SK-N-SH treated with all-trans-retinoic acid at 6 μM for 48 hours (cell line): Measurements from ENCODE around the gene ITGB7.

Experiments
- CREB5 ChIP-seq: fragments of 250-450 bp; sonication (Bioruptor Pico); IDR thresholded peaks from 2 replicates; pipeline ENCODE4 v1.5.1; 2020; ENCODE audit warnings: low read depth, mild to moderate bottlenecking, moderate library complexity
- CSRNP3 ChIP-seq: fragments of 250-450 bp; sonication (Bioruptor Pico); IDR thresholded peaks from 2 replicates; pipeline ENCODE4 v1.5.1; 2021; ENCODE audit warnings: mild to moderate bottlenecking, moderate library complexity
- PATZ1 ChIP-seq: fragments of 250-450 bp; sonication (Bioruptor Pico); IDR thresholded peaks from 2 replicates; pipeline ENCODE4 v1.8.0; 2020; ENCODE audit warnings: mild to moderate bottlenecking, moderate library complexity, borderline replicate concordance
- POU6F1 ChIP-seq: fragments of 250-450 bp; sonication (Bioruptor Pico); IDR thresholded peaks from 2 replicates; pipeline ENCODE4 v1.8.0; 2021; ENCODE audit warnings: low read depth, mild to moderate bottlenecking, moderate library complexity, borderline replicate concordance
- PPARA ChIP-seq: fragments of 250-450 bp; sonication (Bioruptor Pico); IDR thresholded peaks from 2 replicates; pipeline ENCODE4 v1.5.0; 2020; ENCODE audit warnings: mild to moderate bottlenecking, borderline replicate concordance
- RARB ChIP-seq: fragments of 250-450 bp; sonication (Bioruptor Pico); IDR thresholded peaks from 2 replicates; pipeline ENCODE4 v1.8.0; 2021; ENCODE audit warnings: mild to moderate bottlenecking, moderate library complexity
- TOX ChIP-seq: fragments of 250-450 bp; sonication (Bioruptor Pico); IDR thresholded peaks from 2 replicates; pipeline ENCODE4 v1.8.0; 2021; ENCODE audit warnings: mild to moderate bottlenecking, moderate library complexity, borderline replicate concordance
- ZC3H10 ChIP-seq: fragments of 250-450 bp; sonication (Bioruptor Pico); IDR thresholded peaks from 2 replicates; pipeline ENCODE4 v1.5.1; 2021; ENCODE audit warnings: mild to moderate bottlenecking, moderate library complexity
- ZFP30 ChIP-seq: fragments of 450-650 bp; formaldehyde crosslinking; IDR thresholded peaks from 2 replicates; pipeline ENCODE4 v1.5.0; 2022; ENCODE audit warnings: mild to moderate bottlenecking, moderate library complexity
- ZNF565 ChIP-seq: fragments of 450-650 bp; formaldehyde crosslinking; conservative IDR thresholded peaks from 2 replicates; pipeline ENCODE4 v1.5.0; 2020; ENCODE audit warnings: low read depth, mild to moderate bottlenecking, moderate library complexity

DNA sequence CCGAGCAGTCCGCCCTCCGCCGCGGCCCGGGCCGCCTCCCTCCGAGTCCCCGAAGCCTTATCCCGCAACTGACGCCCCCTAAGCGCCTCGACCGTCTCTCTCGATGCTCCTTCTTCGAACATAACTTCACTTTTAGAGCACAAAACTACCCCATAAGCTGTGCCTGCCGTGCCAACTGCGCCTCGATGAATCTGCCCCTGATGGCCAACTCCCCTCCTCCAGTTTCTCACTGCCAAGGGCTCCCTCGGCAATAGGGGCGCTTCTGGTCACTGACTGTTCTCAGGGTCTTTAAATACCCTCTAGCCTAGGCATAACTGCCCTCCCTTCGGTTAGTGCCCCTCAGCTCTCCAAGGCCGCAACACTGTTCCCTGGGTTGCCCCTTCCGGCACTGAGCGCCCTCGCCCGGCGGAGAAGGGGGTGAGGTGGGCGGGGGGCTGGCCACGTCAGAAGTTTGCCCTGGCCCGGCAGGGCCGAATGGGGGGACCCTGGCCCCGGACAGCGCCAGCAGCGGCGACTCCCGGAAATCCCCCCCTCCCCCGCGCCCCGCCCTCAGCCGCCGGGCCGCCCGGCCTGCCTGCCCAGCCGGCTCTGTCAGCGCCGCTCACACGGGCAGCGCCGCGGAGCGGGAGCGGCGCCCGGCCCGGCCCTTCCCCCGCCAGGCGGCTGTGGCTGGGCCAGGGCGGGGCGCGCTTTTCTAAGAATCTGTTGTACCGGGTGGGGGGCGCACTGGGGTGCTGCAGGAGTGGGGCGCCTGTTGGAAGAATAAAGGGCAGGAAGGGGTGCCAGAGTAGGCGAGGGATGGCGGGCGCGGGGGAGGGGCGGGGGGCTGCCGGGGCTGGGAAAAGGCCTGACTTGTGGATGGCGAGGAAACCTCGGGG lies 14.4 kb upstream of the ITGB7 start:
- TF ChIP-seq RARB (peak; percentile 28; the same call in 1 of the 2 replicates), ZFP30 (CRISPR knock-in tag) (no peak), TOX (CRISPR knock-in tag) (no peak), ZNF565 (CRISPR knock-in tag) (no peak), PPARA (CRISPR knock-in tag) (no peak), POU6F1 (no peak), PATZ1 (CRISPR knock-in tag) (no peak), CREB5 (CRISPR knock-in tag) (no peak), ZC3H10 (CRISPR knock-in tag) (no peak), CSRNP3 (CRISPR knock-in tag) (no peak)
